GM18858 (cell line): ENCODE measurements around the gene GADD45GIP1.
"Not testable (repeated sequence)": the region's sequence is repeated elsewhere in the genome, so short reads cannot be mapped to it uniquely, and the experiment has no call there.

Experiments
- ATAC-seq: cut with Tn5 transposase; IDR thresholded peaks from one replicate; pipeline ENCODE4 v1.9.1; 2021; ENCODE audit not compliant: unreplicated experiment

Gene GADD45GIP1

GRCh38 chr19:12965017-12965811, 8.2 kb upstream of the GADD45GIP1 start:
- ATAC-seq, result no peak

GRCh38 chr19:12959481-12959880, 2.5 kb upstream of the GADD45GIP1 start:
- ATAC-seq, result no peak

GRCh38 chr19:12957389-12957952, 448 bp upstream of the GADD45GIP1 start:
- ATAC-seq, result not testable (repeated sequence)

- ATAC-seq, result no peak
Measured at GRCh38 chr19:12955996-12956395, 1.0 kb downstream of the GADD45GIP1 start.

GRCh38 chr19:12955575-12955974, 1.4 kb downstream of the GADD45GIP1 start:
- not testable (repeated sequence) for ATAC-seq

GRCh38 chr19:12954612-12954962, 2.4 kb downstream of the GADD45GIP1 start:
- ATAC-seq, result no peak

GRCh38 chr19:12953799-12954611, 3.0 kb downstream of the GADD45GIP1 start:
- no peak for ATAC-seq

GRCh38 chr19:12953138-12953798, 3.8 kb downstream of the GADD45GIP1 start:
- ATAC-seq, result no peak

- ATAC-seq, result no peak
Measured at GRCh38 chr19:12952488-12953137, 4.4 kb downstream of the GADD45GIP1 start.

- ATAC-seq, result not testable (repeated sequence)
Measured at GRCh38 chr19:12952050-12952449, 5.0 kb downstream of the GADD45GIP1 start.

- ATAC-seq, result no peak
Measured at GRCh38 chr19:12949363-12950283, 7.4 kb downstream of the GADD45GIP1 start.

GRCh38 chr19:12948612-12949362, 8.2 kb downstream of the GADD45GIP1 start:
- ATAC-seq, result no peak

GRCh38 chr19:12947702-12948611, 9.1 kb downstream of the GADD45GIP1 start:
- ATAC-seq, result no peak

GRCh38 chr19:12946731-12947496, 10.1 kb downstream of the GADD45GIP1 start:
- ATAC-seq, result no peak

- ATAC-seq, result no peak
Measured at GRCh38 chr19:12946092-12946721, 10.8 kb downstream of the GADD45GIP1 start.

- ATAC-seq, result peak; percentile 64
Measured at GRCh38 chr19:12945479-12946091, 11.4 kb downstream of the GADD45GIP1 start, which contains the start of gene RAD23A. RAD23A (plus strand) TSS chr19:12945862; CDS start chr19:12945949, 87 bp downstream.
